ENCODE results near the gene CBX2. TPM values are rescaled to one million over a fixed set of nuclear protein-coding genes. Genes with fewer than 3 reads are reported as not detected.

Gene CBX2
- total RNA-seq, 1 experiment from 2014 or later = 8.0 TPM

GRCh38 chr17:79826204-79826680 lies 48.3 kb downstream of the CBX2 start:
- DNase-seq (ENCODE audit: low read depth) = peak; percentile 43

GRCh38 chr17:79826841-79827578 lies 49.1 kb downstream of the CBX2 start:
- no peak for DNase-seq (ENCODE audit: low read depth)

- DNase-seq (ENCODE audit: low read depth) = no peak
These were observed 51.1 kb downstream of the CBX2 start for GRCh38 chr17:79829004-79829403.

- DNase-seq (ENCODE audit: low read depth) = no peak
These were observed 51.5 kb downstream of the CBX2 start for GRCh38 chr17:79829457-79829856.

GRCh38 chr17:79830303-79830702 lies 52.4 kb downstream of the CBX2 start:
- DNase-seq (ENCODE audit: low read depth) = no peak

- no peak for DNase-seq (ENCODE audit: low read depth)
These were observed 52.9 kb downstream of the CBX2 start for GRCh38 chr17:79830763-79831264.

GRCh38 chr17:79831265-79832217 lies 53.6 kb downstream of the CBX2 start:
- no peak for DNase-seq (ENCODE audit: low read depth)

- no peak for DNase-seq (ENCODE audit: low read depth)
These were observed 54.5 kb downstream of the CBX2 start for GRCh38 chr17:79832218-79833109.

- no peak for DNase-seq (ENCODE audit: low read depth)
These were observed 55.1 kb downstream of the CBX2 start for GRCh38 chr17:79833110-79833450.

- DNase-seq (ENCODE audit: low read depth) = no peak
These were observed 56.0 kb downstream of the CBX2 start for GRCh38 chr17:79833744-79834564.

- no peak for DNase-seq (ENCODE audit: low read depth)
These were observed 56.9 kb downstream of the CBX2 start for GRCh38 chr17:79834565-79835469.

GRCh38 chr17:79835470-79835899 lies 57.5 kb downstream of the CBX2 start:
- no peak for DNase-seq (ENCODE audit: low read depth)

GRCh38 chr17:79835953-79836509 lies 58.1 kb downstream of the CBX2 start:
- DNase-seq (ENCODE audit: low read depth) = no peak

GRCh38 chr17:79836510-79836971 lies 58.6 kb downstream of the CBX2 start:
- DNase-seq (ENCODE audit: low read depth) = no peak

- DNase-seq (ENCODE audit: low read depth) = no peak
These were observed 59.3 kb downstream of the CBX2 start for GRCh38 chr17:79836972-79837887.

Data from HT1080 (cell line).